Calu3 (cell line): ENCODE data around the gene DPYSL3. TPM values are rescaled to one million over a fixed set of nuclear protein-coding genes. Genes with fewer than 3 reads are reported as not detected.

Experiments
- BruUV-seq: library from RNA; stranded (reverse); fragments of 400-500 nt; replicated peaks from 2 replicates; lab custom pipeline; 2021; lab: Mats Ljungman, UMichigan
- CTCF ChIA-PET: fragments of 300-600 bp; sonication (Branson Sonifier 250); formaldehyde crosslinking; loops from one replicate; lab custom pipeline; 2022; ENCODE audit warnings: antibody characterized with exemption; lab: Charles Lee
- DNase-seq: peaks from one replicate; pipeline ENCODE4 v3.0.0; 2022
- H3K27ac Mint-ChIP-seq: one replicate; pipeline ENCODE4 v1.8.0; 2022; ENCODE audit warnings: mixed read lengths; ENCODE audit not compliant: unreplicated experiment
- H3K27me3 Mint-ChIP-seq: one replicate; pipeline ENCODE4 v1.8.0; 2022; ENCODE audit warnings: mixed read lengths; ENCODE audit not compliant: unreplicated experiment
- H3K36me3 Mint-ChIP-seq: one replicate; pipeline ENCODE4 v1.8.0; 2022; ENCODE audit warnings: mild to moderate bottlenecking, moderate library complexity, mixed read lengths; ENCODE audit not compliant: insufficient read depth, unreplicated experiment
- H3K4me1 Mint-ChIP-seq: one replicate; pipeline ENCODE4 v1.8.0; 2022; ENCODE audit warnings: mild to moderate bottlenecking, low read depth, mixed read lengths; ENCODE audit not compliant: unreplicated experiment
- H3K4me3 Mint-ChIP-seq: one replicate; pipeline ENCODE4 v1.8.0; 2022; ENCODE audit warnings: mild to moderate bottlenecking, low read depth, moderate library complexity, mixed read lengths; ENCODE audit not compliant: unreplicated experiment
- H3K9me3 Mint-ChIP-seq: one replicate; pipeline ENCODE4 v1.8.0; 2022; ENCODE audit warnings: low read depth, mixed read lengths; ENCODE audit not compliant: unreplicated experiment
- intact Hi-C: fragments of 100-400 bp; cut with micrococcal nuclease; formaldehyde crosslinking; loops from one replicate; pipeline ENCODE4 v1.10.0; 2022; ENCODE audit not compliant: unreplicated experiment
- total RNA-seq: library from RNA; stranded (reverse); gene quantifications from 2 replicates; pipeline ENCODE4 v1.2.3, GENCODE V29; 2022
- TF ChIP-seq, protein P1 (sequence below): fragments of 200-600 bp; IDR thresholded peaks from one replicate; pipeline ENCODE4 v1.8.0; 2022; ENCODE audit warnings: antibody characterized with exemption; ENCODE audit not compliant: unreplicated experiment

Gene DPYSL3
- total RNA-seq, 1 experiment from 2014 or later = 26.6 TPM

DNA sequence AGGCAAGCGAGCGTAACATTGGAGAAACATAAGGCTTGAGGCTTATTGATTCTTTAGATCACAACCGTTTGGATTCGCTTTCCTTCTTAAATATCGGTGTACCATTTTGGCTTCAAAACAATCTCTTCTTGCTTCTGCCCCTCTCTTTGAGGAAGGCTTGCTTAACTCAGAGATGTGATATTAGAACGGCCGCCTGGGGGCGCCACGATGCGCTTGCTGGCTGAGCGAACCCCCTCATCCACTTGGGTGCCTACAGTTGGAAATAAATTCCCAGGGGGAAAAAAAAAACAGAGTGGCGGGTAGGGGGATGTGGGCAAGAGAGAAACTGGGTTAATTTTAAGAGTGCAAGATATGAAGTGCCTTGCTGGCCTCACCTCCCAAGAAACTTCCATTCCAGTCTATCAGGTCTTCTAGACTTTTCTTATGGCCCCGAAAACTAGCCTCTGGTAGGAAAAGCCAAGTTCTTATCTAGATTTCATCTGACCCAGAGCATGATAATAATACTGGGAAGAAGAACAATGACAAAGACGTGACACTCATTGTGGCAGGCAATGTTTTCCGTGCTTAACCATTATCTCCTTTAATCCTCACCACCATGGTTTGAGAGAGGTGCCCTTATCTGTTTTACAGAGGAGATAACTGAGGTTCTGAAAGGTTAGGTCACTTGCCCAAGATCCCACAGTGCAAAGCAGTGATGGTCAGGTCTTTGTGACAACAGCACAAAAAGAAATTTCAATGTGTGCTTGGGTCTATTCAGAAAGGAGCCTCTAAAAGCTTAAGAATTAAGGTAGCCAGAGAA is 115.8 kb downstream of the DPYSL3 start:
- peak; percentile 24 for DNase-seq
- Mint-ChIP-seq H3K9me3 (no peaks in the 10 kb centered on the region), H3K36me3 (peaks cover 9% of the 10 kb centered on the region), H3K27ac (no peak overlapping the region), H3K4me3 (no peak overlapping the region), H3K4me1 (no peaks in the 10 kb centered on the region), H3K27me3 (no peaks in the 10 kb centered on the region)
- CTCF ChIA-PET = no interaction called here
- intact Hi-C loops = loop anchor here (5.0 kb wide), 1 partner anchor 163 kb away; no protein-coding TSS in a partner anchor
- BruUV-seq = no TSS peak
- TF ChIP-seq, protein P1, sequence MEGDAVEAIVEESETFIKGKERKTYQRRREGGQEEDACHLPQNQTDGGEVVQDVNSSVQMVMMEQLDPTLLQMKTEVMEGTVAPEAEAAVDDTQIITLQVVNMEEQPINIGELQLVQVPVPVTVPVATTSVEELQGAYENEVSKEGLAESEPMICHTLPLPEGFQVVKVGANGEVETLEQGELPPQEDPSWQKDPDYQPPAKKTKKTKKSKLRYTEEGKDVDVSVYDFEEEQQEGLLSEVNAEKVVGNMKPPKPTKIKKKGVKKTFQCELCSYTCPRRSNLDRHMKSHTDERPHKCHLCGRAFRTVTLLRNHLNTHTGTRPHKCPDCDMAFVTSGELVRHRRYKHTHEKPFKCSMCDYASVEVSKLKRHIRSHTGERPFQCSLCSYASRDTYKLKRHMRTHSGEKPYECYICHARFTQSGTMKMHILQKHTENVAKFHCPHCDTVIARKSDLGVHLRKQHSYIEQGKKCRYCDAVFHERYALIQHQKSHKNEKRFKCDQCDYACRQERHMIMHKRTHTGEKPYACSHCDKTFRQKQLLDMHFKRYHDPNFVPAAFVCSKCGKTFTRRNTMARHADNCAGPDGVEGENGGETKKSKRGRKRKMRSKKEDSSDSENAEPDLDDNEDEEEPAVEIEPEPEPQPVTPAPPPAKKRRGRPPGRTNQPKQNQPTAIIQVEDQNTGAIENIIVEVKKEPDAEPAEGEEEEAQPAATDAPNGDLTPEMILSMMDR = no peak

DNA sequence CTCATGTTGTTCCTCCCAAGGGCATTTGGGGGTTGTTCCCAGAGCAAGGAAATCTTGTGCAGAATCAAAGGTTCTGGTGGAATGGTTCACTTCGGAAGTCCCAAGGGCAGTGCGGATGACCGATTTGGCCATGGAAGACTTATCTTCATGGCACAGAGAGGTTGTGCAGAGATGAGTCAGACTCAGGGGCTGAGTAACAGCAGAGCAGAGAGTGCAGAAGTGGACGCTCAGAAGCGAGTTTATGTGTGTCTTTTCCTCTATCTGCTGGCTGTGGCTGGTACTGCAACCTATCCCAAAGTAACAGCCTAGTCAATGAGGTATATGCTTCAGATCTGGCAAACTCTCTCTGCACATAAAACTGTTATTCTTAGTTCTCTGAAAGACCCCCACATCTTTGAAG is 118.1 kb downstream of the DPYSL3 start:
- Mint-ChIP-seq H3K9me3 (no peaks in the 10 kb centered on the region), H3K36me3 (peaks cover 10% of the 10 kb centered on the region), H3K4me3 (no peak overlapping the region), H3K4me1 (no peaks in the 10 kb centered on the region), H3K27me3 (no peaks in the 10 kb centered on the region), H3K27ac (no peak overlapping the region)
- intact Hi-C loops = loop anchor here (5.0 kb wide), 1 partner anchor 166 kb away; no protein-coding TSS in a partner anchor
- CTCF ChIA-PET = interaction anchor here (1.0 to 1.7 kb wide), 3 partner anchors 9 to 187 kb away, joined by 3 to 5 read pairs (median 4); no protein-coding TSS in a partner anchor
- TF ChIP-seq, protein P1 = peak; percentile 64
- DNase-seq = peak; percentile 56
- BruUV-seq = no TSS peak

DNA sequence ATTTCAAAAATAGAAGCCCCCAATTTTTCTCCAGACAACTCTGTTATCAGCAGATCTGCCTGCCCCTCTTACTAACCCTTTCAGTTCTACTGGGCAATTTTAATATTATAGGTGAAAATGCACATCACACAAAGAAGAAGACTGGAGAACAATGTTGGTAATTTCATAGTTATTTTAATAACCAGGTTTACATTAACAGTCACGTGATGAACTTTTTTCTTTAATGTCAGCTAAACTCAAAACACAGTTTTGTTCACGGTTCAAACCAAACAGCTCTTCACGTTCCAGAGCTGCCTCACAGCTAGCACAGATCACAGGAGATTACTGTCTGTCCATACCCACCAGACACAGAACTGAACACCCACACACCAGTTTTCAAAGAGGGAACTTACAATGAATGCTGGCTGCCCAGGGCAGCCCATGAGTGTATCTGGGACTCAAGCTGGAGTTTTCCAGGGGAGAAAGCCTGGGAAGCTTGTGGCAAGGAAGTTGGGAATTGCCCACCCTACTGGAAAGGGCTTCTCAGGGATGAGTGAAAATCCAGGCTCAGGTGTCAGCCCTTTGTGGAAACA is 119.1 kb downstream of the DPYSL3 start:
- Mint-ChIP-seq H3K27ac (no peak overlapping the region), H3K4me3 (no peak overlapping the region), H3K36me3 (peaks cover 10% of the 10 kb centered on the region), H3K9me3 (no peaks in the 10 kb centered on the region), H3K27me3 (no peaks in the 10 kb centered on the region), H3K4me1 (no peaks in the 10 kb centered on the region)
- BruUV-seq = TSS peak; percentile 12
- intact Hi-C loops = loop anchor here (5.0 kb wide), 1 partner anchor 167 kb away; no protein-coding TSS in a partner anchor
- no peak for DNase-seq
- CTCF ChIA-PET = interaction anchor here (0.6 to 1.7 kb wide), 5 partner anchors 10 to 848 kb away, joined by 3 to 5 read pairs (median 3); partner anchors contain the start of gene STK32A
- TF ChIP-seq, protein P1 = no peak

DNA sequence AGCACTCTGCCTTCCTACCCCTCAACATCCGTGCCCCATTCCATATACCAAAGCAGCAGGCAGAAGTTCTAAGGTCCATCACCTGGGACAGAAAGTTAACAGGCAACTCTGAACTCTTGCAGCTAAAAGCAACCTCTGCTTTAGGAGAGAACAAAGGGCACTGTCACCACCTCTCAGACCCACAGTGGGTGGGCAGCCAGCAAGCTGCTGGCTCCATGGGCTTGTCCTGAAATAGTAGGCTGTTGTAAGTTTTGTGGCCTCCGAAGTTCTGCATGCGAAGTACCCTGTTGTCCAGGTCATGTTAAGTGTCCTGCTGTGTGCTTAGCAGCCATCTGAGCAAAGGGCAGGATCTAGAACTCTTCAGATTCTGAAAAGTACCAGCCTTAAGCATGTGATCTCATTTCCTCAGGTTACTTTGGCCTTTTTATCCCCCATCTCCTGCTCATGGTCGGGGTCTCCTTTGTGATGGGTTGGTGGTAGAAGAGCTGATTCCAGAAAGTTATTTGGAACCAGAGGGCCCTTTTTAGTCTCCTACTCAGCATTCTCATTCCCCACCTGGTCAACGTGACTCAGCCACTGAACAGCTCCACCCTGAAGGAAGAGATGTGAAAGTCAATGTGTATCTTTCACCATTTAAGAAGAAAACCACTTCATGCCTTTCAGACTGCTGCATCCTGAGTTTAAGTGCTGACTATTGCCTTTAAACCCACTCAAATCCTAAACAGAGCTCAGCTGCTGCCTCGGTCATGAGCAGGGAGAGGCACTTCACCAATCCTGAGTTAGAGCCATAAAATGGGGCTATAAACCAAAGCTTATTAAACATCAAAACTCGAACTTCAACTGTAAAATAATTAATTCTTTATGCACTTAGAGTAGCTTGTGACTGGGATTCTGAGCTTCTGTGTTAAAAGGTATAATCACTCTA is 121.4 kb downstream of the DPYSL3 start:
- intact Hi-C loops = no loop called here
- no peak for DNase-seq
- CTCF ChIA-PET = interaction anchor here (0.9 to 1.5 kb wide), 4 partner anchors 9 to 154 kb away, joined by 3 to 4 read pairs (median 4); partner anchors contain the start of gene STK32A
- BruUV-seq = no TSS peak
- Mint-ChIP-seq H3K4me1 (no peaks in the 10 kb centered on the region), H3K27me3 (no peaks in the 10 kb centered on the region), H3K9me3 (no peaks in the 10 kb centered on the region), H3K36me3 (peaks cover 7% of the 10 kb centered on the region), H3K4me3 (no peak overlapping the region), H3K27ac (no peak overlapping the region)
- TF ChIP-seq, protein P1 = no peak
